H9 (cell line): ENCODE data around the gene XPNPEP2. TPM values are rescaled to one million over a fixed set of nuclear protein-coding genes. Genes with fewer than 3 reads are reported as not detected.

Experiments
- DNase-seq: peaks from one replicate; pipeline ENCODE4 v3.0.0-alpha.2; 2017
- H2AFZ ChIP-seq: one replicate; pipeline ENCODE4 v1.6.1; 2013; ENCODE audit warnings: mild to moderate bottlenecking, low read length, control low read depth, moderate library complexity
- H2AK5ac ChIP-seq: 2 replicates; pipeline ENCODE4 v1.6.1; 2013; ENCODE audit warnings: low read length, control low read depth, mixed read lengths; ENCODE audit not compliant: insufficient read length
- H2BK120ac ChIP-seq: one replicate; pipeline ENCODE4 v1.6.1; 2013; ENCODE audit warnings: low read depth, mild to moderate bottlenecking, low read length, control low read depth, inconsistent platforms; ENCODE audit not compliant: poor library complexity, severe bottlenecking
- H2BK12ac ChIP-seq: 2 replicates; pipeline ENCODE4 v1.6.1; 2013; ENCODE audit warnings: low read length, control low read depth, mixed read lengths, low read depth; ENCODE audit not compliant: insufficient read length
- H2BK15ac ChIP-seq: 2 replicates; pipeline ENCODE4 v1.6.1; 2013; ENCODE audit warnings: low read depth, low read length, control low read depth
- H2BK20ac ChIP-seq: one replicate; pipeline ENCODE4 v1.6.1; 2013; ENCODE audit warnings: low read depth, mild to moderate bottlenecking, low read length, control low read depth, inconsistent platforms; ENCODE audit not compliant: poor library complexity, severe bottlenecking
- H2BK5ac ChIP-seq: 2 replicates; pipeline ENCODE4 v1.6.1; 2013; ENCODE audit warnings: low read length, control low read depth, mixed read lengths; ENCODE audit not compliant: insufficient read length
- H3K14ac ChIP-seq: 2 replicates; pipeline ENCODE4 v1.6.1; 2013; ENCODE audit warnings: low read length, control low read depth; ENCODE audit not compliant: insufficient read depth
- H3K18ac ChIP-seq: 2 replicates; pipeline ENCODE4 v1.6.1; 2013; ENCODE audit warnings: low read depth, mild to moderate bottlenecking, mixed read lengths, low read length, control low read depth; ENCODE audit not compliant: insufficient read length
- H3K23ac ChIP-seq: 2 replicates; pipeline ENCODE4 v1.6.1; 2013; ENCODE audit warnings: low read length, control low read depth, mixed read lengths, low read depth; ENCODE audit not compliant: insufficient read length
- H3K23me2 ChIP-seq: 2 replicates; pipeline ENCODE4 v1.6.1; 2013; ENCODE audit warnings: low read depth, mild to moderate bottlenecking, mixed read lengths, low read length, control low read depth; ENCODE audit not compliant: insufficient read length, poor library complexity, severe bottlenecking
- H3K27ac ChIP-seq: 2 replicates; pipeline ENCODE4 v1.5.1; 2013; ENCODE audit warnings: low read length, control low read depth, mixed read lengths, low read depth; ENCODE audit not compliant: insufficient read length
- H3K27me3 ChIP-seq: 2 replicates; pipeline ENCODE4 v1.6.1; 2013; ENCODE audit warnings: low read length, control low read depth, inconsistent platforms; ENCODE audit not compliant: insufficient read depth
- H3K4ac ChIP-seq: 2 replicates; pipeline ENCODE4 v1.6.1; 2013; ENCODE audit warnings: low read depth, mild to moderate bottlenecking, control low read depth, inconsistent platforms, low read length, moderate library complexity
- H3K4me1 ChIP-seq: 2 replicates; pipeline ENCODE4 v1.6.1; 2013; ENCODE audit warnings: low read length, control low read depth, inconsistent platforms; ENCODE audit not compliant: insufficient read depth
- H3K4me2 ChIP-seq: 2 replicates; pipeline ENCODE4 v1.6.1; 2013; ENCODE audit warnings: low read length, control low read depth, mixed read lengths; ENCODE audit not compliant: insufficient read length, insufficient read depth
- H3K56ac ChIP-seq: 2 replicates; pipeline ENCODE4 v1.6.1; 2013; ENCODE audit warnings: low read depth, mild to moderate bottlenecking, mixed read lengths, low read length, control low read depth; ENCODE audit not compliant: insufficient read length
- H3K79me1 ChIP-seq: 2 replicates; pipeline ENCODE4 v1.6.1; 2013; ENCODE audit warnings: low read depth, mild to moderate bottlenecking, moderate library complexity, low read length, control low read depth, inconsistent platforms; ENCODE audit not compliant: insufficient read depth, poor library complexity, severe bottlenecking
- H3K79me2 ChIP-seq: 2 replicates; pipeline ENCODE4 v1.6.1; 2013; ENCODE audit warnings: low read length, control low read depth, inconsistent platforms; ENCODE audit not compliant: insufficient read depth
- H3K9ac ChIP-seq: 2 replicates; pipeline ENCODE4 v1.6.1; 2013; ENCODE audit warnings: low read length, control low read depth, mixed read lengths; ENCODE audit not compliant: insufficient read length; ENCODE audit errors: extremely low read depth
- H3K9me3 ChIP-seq: one replicate; pipeline ENCODE4 v1.6.1; 2013; ENCODE audit warnings: low read depth, low read length, inconsistent platforms; ENCODE audit not compliant: control insufficient read depth
- H3T11ph ChIP-seq: one replicate; pipeline ENCODE4 v1.6.1; 2013; ENCODE audit warnings: mild to moderate bottlenecking, low read length, control low read depth, inconsistent platforms
- H4K20me1 ChIP-seq: one replicate; pipeline ENCODE4 v1.6.1; 2013; ENCODE audit not compliant: control insufficient read depth, insufficient read length, insufficient read depth
- H4K5ac ChIP-seq: 2 replicates; pipeline ENCODE4 v1.6.1; 2013; ENCODE audit warnings: low read depth, mild to moderate bottlenecking, mixed read lengths, low read length, control low read depth; ENCODE audit not compliant: insufficient read length
- H4K8ac ChIP-seq: replicated peaks from 2 replicates; pipeline ENCODE4 v1.6.1; 2013; ENCODE audit warnings: low read length, control low read depth, mixed read lengths, low read depth; ENCODE audit not compliant: insufficient read length
- H4K91ac ChIP-seq: 2 replicates; pipeline ENCODE4 v1.6.1; 2013; ENCODE audit warnings: low read depth, mild to moderate bottlenecking, moderate library complexity, mixed read lengths, low read length, control low read depth; ENCODE audit not compliant: insufficient read length
- H3K27ac Mint-ChIP-seq, 3 experiments: 2 replicates in 2 of 3; 3 replicates in 1 of 3; pipeline ENCODE4 v1.8.0; 2020 to 2021; ENCODE audit warnings: mixed read lengths in 3 of 3, mild to moderate bottlenecking in 1 of 3, moderate library complexity in 1 of 3
- H3K27me3 Mint-ChIP-seq: 2 replicates; pipeline ENCODE4 v1.8.0; 2021; ENCODE audit warnings: low read depth, mild to moderate bottlenecking, moderate library complexity, mixed read lengths
- H3K36me3 Mint-ChIP-seq, 3 experiments: 2 replicates in 2 of 3; 3 replicates in 1 of 3; pipeline ENCODE4 v1.8.0; 2020 to 2021; ENCODE audit warnings: low read depth in 3 of 3, mixed read lengths in 3 of 3; ENCODE audit not compliant: insufficient read depth in 1 of 3
- H3K4me1 Mint-ChIP-seq, 2 experiments: 2 replicates each; pipeline ENCODE4 v1.8.0; 2020; ENCODE audit warnings: mixed read lengths in 2 of 2
- H3K4me3 Mint-ChIP-seq, 2 experiments: 2 replicates in 1 of 2; 3 replicates in 1 of 2; pipeline ENCODE4 v1.8.0; 2020 to 2021; ENCODE audit warnings: mild to moderate bottlenecking in 2 of 2, mixed read lengths in 2 of 2, moderate library complexity in 1 of 2
- H3K9me3 Mint-ChIP-seq, 2 experiments: 2 replicates in 1 of 2; 3 replicates in 1 of 2; pipeline ENCODE4 v1.8.0; 2020; ENCODE audit warnings: mild to moderate bottlenecking in 2 of 2, mixed read lengths in 2 of 2, moderate library complexity in 1 of 2
- CTCF ChIP-seq: fragments of 200-600 bp; sonication (generic); conservative IDR thresholded peaks from 3 replicates; pipeline ENCODE4 v1.8.0; 2021; ENCODE audit warnings: antibody characterized with exemption, mild to moderate bottlenecking
- WGBS: extraction: QIAGEN DNeasy Blood & Tissue Kit; methylation state at CpG from one replicate; pipeline ENCODE4 v1.1.7; 2013; ENCODE audit warnings: missing lambda C conversion rate, low lambda C conversion rate, mixed read lengths; ENCODE audit not compliant: insufficient read length; ENCODE audit errors: extremely low coverage; 5-methylcytosine and 5-hydroxymethylcytosine counted together
- total RNA-seq: library from RNA; stranded (reverse); gene quantifications from 2 replicates; pipeline ENCODE4 v1.2.1, GENCODE V29; 2021

The XPNPEP2 gene
- total RNA-seq, 1 experiment from 2014 or later = 0.11 TPM

- Histone ChIP-seq H3K79me1 (no peaks in the 10 kb centered on the region), H2BK12ac (no peak overlapping the region), H3K56ac (no peak overlapping the region), H4K20me1 (no peaks in the 10 kb centered on the region), H3K23me2 (no peaks in the 10 kb centered on the region), H3K18ac (no peak overlapping the region), H4K91ac (no peak overlapping the region), H3K14ac (no peak overlapping the region), H3K4ac (no peak overlapping the region), H2BK20ac (no peak overlapping the region), H3K9ac (no peak overlapping the region), H4K5ac (no peak overlapping the region), H3K9me3 (no peaks in the 10 kb centered on the region), H2BK120ac (no peak overlapping the region), H3K27ac (no peak overlapping the region), H3K4me2 (no peak overlapping the region), H4K8ac (no peak overlapping the region), H2AK5ac (no peak overlapping the region), H3K4me1 (no peaks in the 10 kb centered on the region), H3K79me2 (no peaks in the 10 kb centered on the region), H2AFZ (no peak overlapping the region), H3K23ac (no peak overlapping the region), H2BK5ac (no peak overlapping the region), H2BK15ac (no peak overlapping the region), H3K27me3 (no peaks in the 10 kb centered on the region), H3T11ph (no peak overlapping the region)
- Mint-ChIP-seq H3K27ac (no peak overlapping the region), H3K4me3 (no peak overlapping the region), H3K36me3 (peaks cover 26 to 32% (median 28%) of the 10 kb centered on the region in 3 experiments), H3K9me3 (peaks cover 0 to 45% of the 10 kb centered on the region in 2 experiments; a peak in 3 of 5 replicates), H3K27me3 (no peaks in the 10 kb centered on the region; the same call in 1 of the 2 replicates), H3K4me1 (no peaks in the 10 kb centered on the region)
- no CpG with 5 or more reads among the region's 1 CpG for WGBS
- no peak for TF ChIP-seq CTCF
- DNase-seq = no peak
Observed at GRCh38 chrX:129802863-129803262, 64.1 kb downstream of the XPNPEP2 start.
